Measurements from ENCODE around the gene CDK16.

CDK16 gene

GRCh38 chrX:47186096-47186740 is 32.3 kb upstream of the CDK16 start:
- FAIRE-seq = no peak

- no peak for FAIRE-seq
These were observed 31.3 kb upstream of the CDK16 start for GRCh38 chrX:47187106-47187677.

GRCh38 chrX:47189906-47190305 is 28.6 kb upstream of the CDK16 start:
- FAIRE-seq = no peak

DNA sequence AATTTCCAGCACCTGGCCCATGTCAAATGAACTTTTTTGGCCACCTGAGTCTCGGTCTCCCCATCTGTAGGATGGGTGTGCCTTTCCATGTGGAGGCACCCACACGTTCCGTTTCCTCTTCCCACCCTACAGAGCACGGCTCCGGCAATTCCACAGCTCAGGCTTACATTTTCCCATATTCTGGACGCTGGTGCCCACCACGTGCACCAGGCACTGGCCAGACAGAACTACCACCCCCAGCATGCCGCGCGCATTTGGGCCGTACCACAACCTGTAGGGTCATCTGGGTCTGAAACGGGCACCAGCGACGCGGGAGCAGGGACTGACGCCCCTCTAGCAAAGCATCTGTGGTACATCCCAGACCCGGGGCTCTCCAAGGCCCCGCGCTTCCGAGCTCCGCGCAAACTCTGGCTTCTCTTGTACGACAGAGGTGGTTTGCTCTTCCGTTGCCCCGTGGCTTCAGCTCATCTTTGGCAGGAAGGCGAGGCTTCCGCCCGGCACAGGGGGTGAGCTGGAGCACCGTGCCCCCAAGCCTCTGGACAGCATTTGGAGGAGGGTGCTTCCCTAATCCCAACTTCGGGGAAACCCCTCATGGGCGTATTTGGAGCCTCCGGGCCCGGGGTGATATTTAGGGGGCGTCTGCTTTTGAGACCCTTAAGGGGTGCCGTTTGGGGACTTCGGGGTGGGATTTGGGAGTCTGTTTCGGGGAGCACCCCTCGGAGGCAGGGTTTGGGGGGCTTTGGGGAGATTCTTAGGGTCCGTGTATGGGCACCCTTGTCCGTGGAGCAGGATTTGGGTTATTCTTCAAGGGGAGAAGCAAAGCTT is 27.8 kb upstream of the CDK16 start:
- no peak for FAIRE-seq

GRCh38 chrX:47191331-47191730 is 27.1 kb upstream of the CDK16 start:
- no peak for FAIRE-seq

GRCh38 chrX:47191806-47192401 is 26.6 kb upstream of the CDK16 start:
- no peak for FAIRE-seq

DNA sequence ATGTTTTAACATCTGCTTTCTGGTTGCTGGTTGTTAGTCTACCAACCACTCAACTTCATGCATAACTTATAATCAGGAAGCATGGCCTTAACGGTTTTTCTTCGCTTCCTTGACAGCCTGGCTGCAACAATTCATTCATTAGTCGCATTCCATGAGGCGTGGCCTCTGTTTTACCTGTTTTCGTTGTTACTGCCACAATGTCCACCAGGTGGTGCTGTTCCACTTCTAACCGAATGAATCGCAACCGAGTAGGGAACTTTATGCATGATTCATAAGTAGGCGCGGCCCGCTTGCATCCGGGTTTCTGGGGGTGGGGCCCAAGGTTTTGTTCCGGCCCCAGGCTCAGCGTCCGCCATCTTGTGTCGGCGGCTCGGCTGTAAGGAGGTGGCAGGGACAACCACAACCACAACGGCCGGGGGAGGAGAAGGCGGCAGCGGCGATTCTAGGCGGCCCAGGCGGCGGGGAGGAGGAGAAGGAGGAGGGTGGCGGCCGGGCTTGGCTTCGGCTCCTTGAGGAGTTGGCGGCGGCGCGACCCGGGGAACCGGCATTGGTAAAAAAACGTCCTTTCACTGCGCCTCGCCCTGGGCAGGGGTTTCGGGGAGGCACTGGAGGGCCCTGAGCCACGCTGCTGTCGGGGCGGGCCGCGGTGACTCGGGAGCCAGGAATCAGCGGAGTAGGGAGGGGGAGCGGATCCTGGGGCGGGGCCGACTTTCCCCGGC is 24.8 kb upstream of the CDK16 start, which contains the start of gene UBA1:
UBA1 (plus strand) TSS at position 355 of the 719 bp plus-strand sequence. CDS start 4,974 bp downstream, outside the sequence.
- peak; percentile 99 for FAIRE-seq

DNA sequence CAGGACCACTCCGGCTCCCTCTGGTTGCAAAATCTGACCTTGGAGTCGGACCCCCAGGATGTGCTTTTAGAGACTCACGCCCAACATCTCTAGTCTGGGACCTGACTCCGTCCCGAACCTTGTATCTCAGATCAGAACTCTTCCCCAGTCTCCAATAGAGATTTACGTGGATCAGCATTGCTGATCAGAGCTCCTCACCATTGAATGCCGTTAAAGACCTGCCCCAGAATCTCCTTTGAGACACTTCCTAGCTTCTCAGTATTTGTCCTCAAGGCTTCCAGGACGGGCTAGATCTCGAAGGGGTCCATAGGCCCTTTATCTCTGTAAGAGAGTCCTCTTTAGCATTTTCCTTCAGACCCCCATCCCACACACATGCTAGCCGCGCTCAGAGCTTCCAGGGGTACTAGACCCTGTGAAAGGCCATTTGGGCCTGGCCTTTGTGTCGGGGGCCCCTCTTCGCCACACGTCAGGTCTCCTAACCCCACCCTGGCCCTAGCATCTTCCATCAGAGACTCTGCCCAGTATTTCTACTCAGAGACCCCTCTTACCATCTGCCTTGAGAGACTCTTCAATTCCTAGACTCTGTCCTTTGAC is 24.2 kb upstream of the CDK16 start:
- no peak for FAIRE-seq

- FAIRE-seq = no peak
These were observed 22.4 kb upstream of the CDK16 start for GRCh38 chrX:47196098-47196497.

- no peak for FAIRE-seq
These were observed 21.0 kb upstream of the CDK16 start for GRCh38 chrX:47197526-47197925.

DNA sequence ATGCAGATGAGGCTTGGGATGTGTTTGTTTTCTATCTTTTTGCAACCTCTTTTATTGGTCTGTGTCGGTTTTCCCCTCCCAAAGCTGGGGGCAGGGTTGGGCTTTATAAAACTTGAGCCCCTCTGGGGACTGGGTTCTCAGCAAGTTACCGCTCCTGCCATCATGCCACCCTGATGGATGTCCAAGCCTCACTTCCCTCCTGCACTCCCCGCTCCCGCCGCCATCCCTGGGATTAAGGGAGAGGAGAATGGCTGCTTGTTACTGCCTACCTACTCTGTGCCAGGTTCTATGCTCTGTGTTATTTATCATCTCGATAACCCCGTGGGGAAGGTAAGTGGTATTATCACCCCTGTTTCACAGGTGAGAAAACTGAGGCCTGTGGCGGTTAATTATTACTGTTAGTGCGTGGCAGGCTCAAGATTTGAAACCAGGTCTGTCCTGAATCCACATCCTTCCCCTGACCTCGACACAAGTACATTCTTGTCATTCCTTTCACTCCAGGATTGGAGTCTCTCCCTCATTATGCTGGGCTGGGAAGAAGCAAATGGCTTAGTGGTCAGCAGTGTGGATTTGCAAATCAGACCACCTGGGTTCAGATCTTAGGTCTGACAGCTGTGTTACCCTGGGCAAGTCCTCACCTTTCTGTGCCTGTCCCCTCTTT is 20.3 kb upstream of the CDK16 start:
- no peak for FAIRE-seq

DNA sequence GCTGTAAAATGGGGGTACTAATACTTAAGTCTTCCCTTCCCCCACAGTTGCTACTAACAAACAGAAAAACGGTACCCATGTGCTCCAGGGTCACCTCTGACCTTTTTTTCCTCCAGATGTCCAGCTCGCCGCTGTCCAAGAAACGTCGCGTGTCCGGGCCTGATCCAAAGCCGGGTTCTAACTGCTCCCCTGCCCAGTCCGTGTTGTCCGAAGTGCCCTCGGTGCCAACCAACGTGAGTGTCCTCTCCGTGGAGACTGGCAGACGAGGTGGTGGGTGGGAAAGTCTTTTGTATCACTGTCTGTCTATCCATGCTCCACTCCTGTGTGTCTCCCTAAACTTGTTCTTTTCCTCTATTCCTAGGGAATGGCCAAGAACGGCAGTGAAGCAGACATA is 19.8 kb upstream of the CDK16 start:
- FAIRE-seq = no peak

GRCh38 chrX:47199286-47199685 is 19.2 kb upstream of the CDK16 start:
- no peak for FAIRE-seq

DNA sequence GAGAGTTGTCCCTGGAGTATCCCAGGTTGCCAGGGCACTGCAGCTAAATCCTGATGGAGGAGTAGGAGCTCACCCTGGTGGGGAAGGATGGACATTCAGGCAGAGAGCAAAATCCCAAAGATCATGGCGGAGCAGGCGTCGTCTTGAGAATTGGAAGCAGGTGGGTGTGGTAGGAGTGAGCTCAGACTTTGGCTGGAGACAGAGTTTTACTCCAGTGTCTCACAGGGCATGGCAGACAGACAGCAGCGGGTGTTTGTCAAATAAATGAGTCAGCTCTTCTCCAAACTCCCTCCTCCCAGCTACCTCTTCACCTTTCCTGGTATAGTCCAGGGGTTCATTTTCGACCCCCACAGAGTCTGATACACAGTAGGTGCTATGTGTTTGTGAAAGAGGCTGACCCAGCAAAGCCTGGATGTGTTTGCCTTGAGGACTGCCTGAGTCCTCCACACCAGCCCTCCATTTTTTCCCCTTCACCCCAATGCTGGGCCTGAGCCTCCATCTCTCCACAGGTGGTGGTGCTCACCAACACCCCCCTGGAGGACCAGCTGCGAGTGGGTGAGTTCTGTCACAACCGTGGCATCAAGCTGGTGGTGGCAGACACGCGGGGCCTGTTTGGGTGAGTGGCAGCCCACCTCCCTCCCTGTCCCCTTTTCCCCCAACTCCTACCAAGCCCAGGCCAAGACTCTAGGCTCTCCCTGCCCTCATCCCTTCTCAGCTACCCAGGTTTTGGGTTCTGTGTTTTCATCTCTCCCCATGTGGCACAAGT is 17.9 kb upstream of the CDK16 start:
- FAIRE-seq = no peak

DNA sequence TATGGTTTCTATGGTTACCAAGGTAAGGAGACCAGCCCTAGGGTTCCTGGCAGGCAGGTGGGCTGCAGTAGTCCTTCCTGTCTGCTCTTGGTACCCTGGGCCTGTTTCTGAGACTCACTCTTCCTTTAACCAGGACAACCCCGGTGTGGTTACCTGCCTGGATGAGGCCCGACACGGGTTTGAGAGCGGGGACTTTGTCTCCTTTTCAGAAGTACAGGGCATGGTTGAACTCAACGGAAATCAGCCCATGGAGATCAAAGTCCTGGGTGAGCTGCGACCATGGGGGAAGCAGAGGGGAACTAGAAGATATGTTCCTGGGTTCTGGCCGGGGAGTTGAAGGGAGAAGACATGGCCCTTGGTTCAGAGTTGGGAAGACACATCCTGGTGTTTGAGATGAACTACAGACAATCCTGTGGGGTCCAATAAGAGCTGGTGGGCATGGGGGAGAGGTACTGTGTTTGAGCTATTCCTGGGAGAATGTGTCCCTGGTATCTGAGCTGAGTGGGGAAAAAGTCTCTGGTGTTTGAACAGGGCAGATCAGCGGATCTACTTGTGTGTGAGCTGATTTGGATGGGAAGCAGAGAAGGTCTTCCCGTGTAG is 17.0 kb upstream of the CDK16 start:
- FAIRE-seq = no peak

DNA sequence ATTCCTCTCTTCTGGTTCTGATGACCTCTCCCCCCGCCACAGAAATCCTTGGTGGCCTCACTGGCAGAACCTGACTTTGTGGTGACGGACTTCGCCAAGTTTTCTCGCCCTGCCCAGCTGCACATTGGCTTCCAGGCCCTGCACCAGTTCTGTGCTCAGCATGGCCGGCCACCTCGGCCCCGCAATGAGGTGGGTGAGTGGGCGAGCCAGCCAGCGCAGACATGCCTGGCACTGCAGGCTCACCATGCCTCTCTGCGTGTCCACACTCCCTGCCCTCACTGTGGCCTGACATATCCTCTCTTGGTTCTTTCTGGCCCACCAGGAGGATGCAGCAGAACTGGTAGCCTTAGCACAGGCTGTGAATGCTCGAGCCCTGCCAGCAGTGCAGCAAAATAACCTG is 16.2 kb upstream of the CDK16 start:
- FAIRE-seq = no peak

DNA sequence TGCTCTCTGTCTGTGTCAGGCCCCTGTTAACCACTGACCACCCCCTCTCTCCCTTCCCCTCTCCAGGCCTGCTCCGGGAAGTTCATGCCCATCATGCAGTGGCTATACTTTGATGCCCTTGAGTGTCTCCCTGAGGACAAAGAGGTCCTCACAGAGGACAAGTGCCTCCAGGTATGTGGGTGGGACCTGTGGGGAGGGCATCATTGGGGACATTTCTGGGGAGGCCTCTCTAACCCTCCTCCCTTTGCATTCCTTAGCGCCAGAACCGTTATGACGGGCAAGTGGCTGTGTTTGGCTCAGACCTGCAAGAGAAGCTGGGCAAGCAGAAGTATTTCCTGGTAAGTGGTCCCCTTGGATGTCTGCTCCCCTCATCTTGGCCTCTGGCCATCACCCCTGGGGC is 15.6 kb upstream of the CDK16 start:
- FAIRE-seq = no peak

DNA sequence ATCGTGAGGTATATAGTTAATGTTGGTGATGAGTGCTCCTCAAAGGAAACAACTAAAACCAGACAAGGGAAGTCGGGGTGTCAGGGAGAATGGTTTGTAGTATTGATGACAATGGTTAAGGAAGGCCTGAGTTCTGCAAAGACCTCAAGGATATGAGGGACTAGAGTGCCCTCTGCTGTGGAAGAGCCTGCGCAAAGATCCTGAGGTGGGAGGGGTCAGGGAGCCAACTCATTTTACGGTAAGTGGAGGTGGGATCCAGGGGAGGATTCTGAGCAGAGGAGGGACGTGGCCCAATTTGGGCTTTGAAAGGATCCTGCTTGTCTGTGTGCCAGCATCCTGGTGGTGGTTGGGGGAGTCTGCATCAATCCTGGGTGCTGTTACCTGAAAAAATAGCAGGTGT is 13.5 kb upstream of the CDK16 start:
- no peak for FAIRE-seq

DNA sequence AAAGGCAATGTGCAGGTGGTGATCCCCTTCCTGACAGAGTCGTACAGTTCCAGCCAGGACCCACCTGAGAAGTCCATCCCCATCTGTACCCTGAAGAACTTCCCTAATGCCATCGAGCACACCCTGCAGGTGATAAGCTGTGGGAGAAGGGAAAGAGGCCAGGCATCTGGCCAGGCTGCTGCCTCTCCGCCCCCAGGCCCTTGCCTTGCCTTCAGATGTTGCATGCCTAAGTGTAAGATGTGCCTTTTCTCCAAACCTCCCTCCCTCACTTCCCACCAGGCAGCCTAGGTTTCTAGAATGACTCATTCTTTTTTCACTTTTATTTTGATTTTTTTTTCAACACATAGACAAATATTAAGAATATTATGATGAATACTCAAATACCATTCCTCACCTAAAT is 12.2 kb upstream of the CDK16 start:
- FAIRE-seq = no peak

GRCh38 chrX:47208108-47208507 is 10.4 kb upstream of the CDK16 start:
- FAIRE-seq = no peak
